ENCODE data around the gene THRA. TPM values are rescaled to one million over a fixed set of nuclear protein-coding genes. Genes with fewer than 3 reads are reported as not detected.

Gene THRA
- total RNA-seq, 1 experiment from 2014 or later = 11.7 TPM

DNA sequence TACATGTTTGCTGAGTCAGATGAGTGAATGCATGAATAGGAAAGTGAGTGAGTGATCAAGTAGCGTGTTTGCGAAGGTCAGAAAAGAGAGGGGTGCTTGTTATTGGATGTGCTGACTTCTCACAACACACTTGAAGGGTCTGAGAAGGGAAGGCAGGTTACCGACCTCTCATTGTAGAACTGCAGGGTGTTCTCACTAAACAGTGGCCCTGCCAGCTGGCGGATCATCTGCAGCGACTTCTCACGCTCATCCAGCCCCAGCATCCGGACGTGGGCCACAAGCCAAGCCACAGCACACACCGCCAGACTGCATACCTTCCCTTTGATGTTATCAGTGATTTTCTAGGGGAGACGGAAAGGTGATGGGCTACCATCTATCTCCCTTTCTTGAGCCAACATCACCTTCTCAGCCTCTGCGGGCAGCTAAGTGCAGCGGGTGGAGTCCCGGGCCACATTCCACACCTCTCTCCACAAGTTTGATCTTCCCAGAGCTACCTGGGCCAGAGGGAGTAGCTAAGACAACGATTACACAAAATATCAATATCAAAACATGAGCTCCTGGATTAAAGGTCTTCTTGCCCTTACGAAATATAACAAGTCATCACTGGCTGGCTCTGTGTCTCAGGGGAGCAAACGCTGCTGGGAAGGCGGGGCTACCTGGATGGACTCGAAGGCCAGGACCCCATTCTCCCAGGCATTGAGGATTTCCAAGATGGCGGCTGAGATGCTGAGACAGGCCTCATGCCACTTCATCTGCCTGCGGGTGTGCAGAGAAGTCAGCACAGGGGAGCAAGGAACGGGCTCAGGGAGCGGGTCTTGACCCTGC, 36.6 kb upstream of the THRA start:
- ChIA-PET POLR2A (interaction anchor here (0.5 kb wide), 1 partner anchor 11 kb away, joined by 5 read pairs; no protein-coding TSS in a partner anchor), CTCF (interaction anchor here (0.6 kb wide), 1 partner anchor 9 kb away, joined by 3 read pairs; no protein-coding TSS in a partner anchor)
- H3K36me3 ChIP-seq (ENCODE audit: control insufficient read depth, insufficient read depth, low read length) = no peaks in the 10 kb centered on the region
- no peaks in the 10 kb centered on the region for H3K9me3 ChIP-seq (ENCODE audit: control insufficient read depth, insufficient read depth, low read depth, low read length)
- no peak overlapping the region for H3K4me3 ChIP-seq (ENCODE audit: low read depth in 2 of 2, low read length in 2 of 2)
- intact Hi-C loops (cut with micrococcal nuclease; ENCODE audit: unreplicated experiment) = no loop called here
- TSS peak; percentile 52 for BruUV-seq (replicated peaks)
- in situ Hi-C loops (cut with HindIII; ENCODE audit: low pct_unique_long_range_greater_than_20kb, low sequenced_read_pairs) = no loop called here
- no peak for TF ChIP-seq TCF7L2 (IDR thresholded peaks at IDR 0.05; ENCODE audit: low read depth, low read length)
- TF ChIP-seq SIN3A (IDR thresholded peaks at IDR 0.05; ENCODE audit: borderline replicate concordance, insufficient read depth, low read depth, low read length) = no peak
- TF ChIP-seq, protein P1, sequence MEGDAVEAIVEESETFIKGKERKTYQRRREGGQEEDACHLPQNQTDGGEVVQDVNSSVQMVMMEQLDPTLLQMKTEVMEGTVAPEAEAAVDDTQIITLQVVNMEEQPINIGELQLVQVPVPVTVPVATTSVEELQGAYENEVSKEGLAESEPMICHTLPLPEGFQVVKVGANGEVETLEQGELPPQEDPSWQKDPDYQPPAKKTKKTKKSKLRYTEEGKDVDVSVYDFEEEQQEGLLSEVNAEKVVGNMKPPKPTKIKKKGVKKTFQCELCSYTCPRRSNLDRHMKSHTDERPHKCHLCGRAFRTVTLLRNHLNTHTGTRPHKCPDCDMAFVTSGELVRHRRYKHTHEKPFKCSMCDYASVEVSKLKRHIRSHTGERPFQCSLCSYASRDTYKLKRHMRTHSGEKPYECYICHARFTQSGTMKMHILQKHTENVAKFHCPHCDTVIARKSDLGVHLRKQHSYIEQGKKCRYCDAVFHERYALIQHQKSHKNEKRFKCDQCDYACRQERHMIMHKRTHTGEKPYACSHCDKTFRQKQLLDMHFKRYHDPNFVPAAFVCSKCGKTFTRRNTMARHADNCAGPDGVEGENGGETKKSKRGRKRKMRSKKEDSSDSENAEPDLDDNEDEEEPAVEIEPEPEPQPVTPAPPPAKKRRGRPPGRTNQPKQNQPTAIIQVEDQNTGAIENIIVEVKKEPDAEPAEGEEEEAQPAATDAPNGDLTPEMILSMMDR (IDR thresholded peaks at IDR 0.05) = no peak
- TF ChIP-seq POLR2AphosphoS5 (IDR thresholded peaks at IDR 0.05; ENCODE audit: low read depth, low read length) = no peak
- TF ChIP-seq, protein P2, sequence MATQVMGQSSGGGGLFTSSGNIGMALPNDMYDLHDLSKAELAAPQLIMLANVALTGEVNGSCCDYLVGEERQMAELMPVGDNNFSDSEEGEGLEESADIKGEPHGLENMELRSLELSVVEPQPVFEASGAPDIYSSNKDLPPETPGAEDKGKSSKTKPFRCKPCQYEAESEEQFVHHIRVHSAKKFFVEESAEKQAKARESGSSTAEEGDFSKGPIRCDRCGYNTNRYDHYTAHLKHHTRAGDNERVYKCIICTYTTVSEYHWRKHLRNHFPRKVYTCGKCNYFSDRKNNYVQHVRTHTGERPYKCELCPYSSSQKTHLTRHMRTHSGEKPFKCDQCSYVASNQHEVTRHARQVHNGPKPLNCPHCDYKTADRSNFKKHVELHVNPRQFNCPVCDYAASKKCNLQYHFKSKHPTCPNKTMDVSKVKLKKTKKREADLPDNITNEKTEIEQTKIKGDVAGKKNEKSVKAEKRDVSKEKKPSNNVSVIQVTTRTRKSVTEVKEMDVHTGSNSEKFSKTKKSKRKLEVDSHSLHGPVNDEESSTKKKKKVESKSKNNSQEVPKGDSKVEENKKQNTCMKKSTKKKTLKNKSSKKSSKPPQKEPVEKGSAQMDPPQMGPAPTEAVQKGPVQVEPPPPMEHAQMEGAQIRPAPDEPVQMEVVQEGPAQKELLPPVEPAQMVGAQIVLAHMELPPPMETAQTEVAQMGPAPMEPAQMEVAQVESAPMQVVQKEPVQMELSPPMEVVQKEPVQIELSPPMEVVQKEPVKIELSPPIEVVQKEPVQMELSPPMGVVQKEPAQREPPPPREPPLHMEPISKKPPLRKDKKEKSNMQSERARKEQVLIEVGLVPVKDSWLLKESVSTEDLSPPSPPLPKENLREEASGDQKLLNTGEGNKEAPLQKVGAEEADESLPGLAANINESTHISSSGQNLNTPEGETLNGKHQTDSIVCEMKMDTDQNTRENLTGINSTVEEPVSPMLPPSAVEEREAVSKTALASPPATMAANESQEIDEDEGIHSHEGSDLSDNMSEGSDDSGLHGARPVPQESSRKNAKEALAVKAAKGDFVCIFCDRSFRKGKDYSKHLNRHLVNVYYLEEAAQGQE (IDR thresholded peaks at IDR 0.05; ENCODE audit: insufficient read depth in 1 of 2, low read depth in 2 of 2, low read length in 1 of 2) = no peak
- H3K27ac ChIP-seq (ENCODE audit: low read length) = no peak overlapping the region
- peaks cover 10% of the 10 kb centered on the region for H3K4me1 ChIP-seq (ENCODE audit: control insufficient read depth, insufficient read depth, low read length)
- DNase-seq (ENCODE audit: low read depth, low spot score) (no peak), ATAC-seq (no peak)
- no peaks in the 10 kb centered on the region for H3K27me3 ChIP-seq (ENCODE audit: control insufficient read depth, insufficient read depth, low read length)

DNA sequence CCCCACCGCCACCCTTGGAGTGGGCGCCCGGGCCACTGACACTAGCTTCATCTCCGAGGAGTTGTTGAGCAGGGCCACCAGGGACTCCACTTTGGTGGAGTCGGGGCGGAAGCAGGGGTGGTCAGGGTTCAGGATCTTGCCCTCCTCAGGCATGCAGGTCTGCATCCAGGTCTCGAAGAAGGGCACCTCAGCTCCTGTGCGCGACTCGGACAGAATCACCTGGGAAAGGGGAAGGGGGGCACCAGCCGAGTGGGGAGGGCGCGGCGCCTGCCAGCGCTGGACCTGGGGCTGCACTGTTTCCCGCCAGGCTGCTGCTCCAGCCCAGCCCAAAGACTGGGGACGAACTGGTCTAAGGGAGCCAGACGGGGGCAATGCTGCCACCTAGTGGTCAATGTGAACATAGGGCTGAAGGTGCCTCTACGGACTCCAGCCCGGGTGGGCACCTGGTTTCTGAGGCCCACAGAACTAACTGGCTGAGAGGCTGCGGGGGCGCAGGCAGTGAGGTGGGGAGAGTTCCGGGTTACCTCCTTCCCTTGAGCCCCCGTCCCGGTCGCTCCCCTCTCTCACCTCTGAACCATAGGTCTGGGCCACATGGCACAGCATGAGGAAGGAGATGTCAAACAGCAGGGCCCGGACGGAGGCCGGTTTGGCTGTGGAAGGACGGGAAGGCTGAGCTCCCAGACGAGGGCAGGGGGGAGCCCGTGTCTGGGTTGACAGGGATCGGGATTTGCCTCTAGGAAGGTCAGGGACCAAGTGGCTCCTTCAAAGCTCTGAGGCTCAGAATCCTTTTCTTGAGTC, 35.8 kb upstream of the THRA start:
- DNase-seq (ENCODE audit: low read depth, low spot score) (peak; percentile 47), ATAC-seq (peak; percentile 95)
- Histone ChIP-seq H3K27ac (ENCODE audit: low read length) (no peak overlapping the region), H3K36me3 (ENCODE audit: control insufficient read depth, insufficient read depth, low read length) (no peaks in the 10 kb centered on the region), H3K4me1 (ENCODE audit: control insufficient read depth, insufficient read depth, low read length) (peaks cover 2% of the 10 kb centered on the region), H3K4me3 (ENCODE audit: low read depth in 2 of 2, low read length in 2 of 2) (no peak overlapping the region), H3K9me3 (ENCODE audit: control insufficient read depth, insufficient read depth, low read depth, low read length) (no peaks in the 10 kb centered on the region), H3K27me3 (ENCODE audit: control insufficient read depth, insufficient read depth, low read length) (no peaks in the 10 kb centered on the region)
- TF ChIP-seq SIN3A (IDR thresholded peaks at IDR 0.05; ENCODE audit: borderline replicate concordance, insufficient read depth, low read depth, low read length) (no peak), TCF7L2 (IDR thresholded peaks at IDR 0.05; ENCODE audit: low read depth, low read length) (no peak), POLR2AphosphoS5 (IDR thresholded peaks at IDR 0.05; ENCODE audit: low read depth, low read length) (no peak)
- TF ChIP-seq, protein P2 (IDR thresholded peaks at IDR 0.05; ENCODE audit: insufficient read depth in 1 of 2, low read depth in 2 of 2, low read length in 1 of 2) = no peak
- TF ChIP-seq, protein P1 (IDR thresholded peaks at IDR 0.05) = peak; percentile 96
- ChIA-PET CTCF (interaction anchor here (0.5 to 1.2 kb wide), 5 partner anchors 21 to 47 kb away, joined by 3 to 8 read pairs (median 5); partner anchors contain the start of genes MED24 and PSMD3), POLR2A (interaction anchor here (0.5 kb wide), 1 partner anchor 11 kb away, joined by 5 read pairs; no protein-coding TSS in a partner anchor)
- in situ Hi-C loops (cut with HindIII; ENCODE audit: low pct_unique_long_range_greater_than_20kb, low sequenced_read_pairs) (no loop called here), intact Hi-C loops (cut with micrococcal nuclease; ENCODE audit: unreplicated experiment) (no loop called here)
- BruUV-seq (replicated peaks) = no TSS peak

Data from Panc1 (cell line).